DND-41 (cell line): Measurements from ENCODE around the gene MAMSTR.

ENCODE experiments used
- ATAC-seq: fragments of 200-7000 bp; cut with Tn5 transposase; 3 replicates; pipeline ENCODE4 v1.9.1; 2021; ENCODE audit warnings: low read depth; ENCODE audit not compliant: insufficient read depth
- DNase-seq: peaks from one replicate; pipeline ENCODE4 v3.0.0-alpha.2; 2020
- H2AFZ ChIP-seq: 2 replicates; pipeline ENCODE4 v1.6.0; 2012; ENCODE audit warnings: low read depth, low read length
- H3K27ac ChIP-seq: 2 replicates; pipeline ENCODE4 v1.5.1; 2012; ENCODE audit warnings: low read length, inconsistent platforms
- H3K27me3 ChIP-seq: fragments of 200-600 bp; sonication (generic); 2 replicates; pipeline ENCODE4 v1.6.0; 2012; ENCODE audit warnings: low read length, mild to moderate bottlenecking, inconsistent platforms; ENCODE audit not compliant: insufficient read depth, poor library complexity
- H3K36me3 ChIP-seq: 2 replicates; pipeline ENCODE4 v1.5.1; 2012; ENCODE audit warnings: low read length, inconsistent platforms; ENCODE audit not compliant: insufficient read depth
- H3K4me1 ChIP-seq: 2 replicates; pipeline ENCODE4 v1.5.1; 2012; ENCODE audit warnings: mild to moderate bottlenecking, low read length; ENCODE audit not compliant: insufficient read depth
- H3K4me2 ChIP-seq: 2 replicates; pipeline ENCODE4 v1.6.0; 2012; ENCODE audit warnings: mild to moderate bottlenecking, moderate library complexity, low read length, inconsistent platforms; ENCODE audit not compliant: insufficient read depth
- H3K4me3 ChIP-seq, 2 experiments: fragments of 200-600 bp in 1 of 2; shearing (Covaris generic) in 1 of 2; 2 replicates each; pipeline ENCODE4 v1.5.1; 2012 to 2016; ENCODE audit warnings: inconsistent platforms in 2 of 2, low read length in 2 of 2, mild to moderate bottlenecking in 2 of 2, low read depth in 1 of 2, moderate library complexity in 1 of 2
- H3K79me2 ChIP-seq: 2 replicates; pipeline ENCODE4 v1.6.0; 2012; ENCODE audit warnings: low read length, inconsistent platforms; ENCODE audit not compliant: insufficient read depth
- H3K9ac ChIP-seq: 2 replicates; pipeline ENCODE4 v1.6.0; 2012; ENCODE audit warnings: low read depth, mild to moderate bottlenecking, inconsistent platforms, low read length, moderate library complexity
- H3K9me3 ChIP-seq: 2 replicates; pipeline ENCODE4 v1.5.1; 2012; ENCODE audit warnings: low read length, moderate library complexity, mild to moderate bottlenecking, inconsistent platforms; ENCODE audit not compliant: insufficient read depth, severe bottlenecking
- H4K20me1 ChIP-seq: 2 replicates; pipeline ENCODE4 v1.6.0; 2012; ENCODE audit warnings: low read length; ENCODE audit not compliant: insufficient read depth
- EZH2 ChIP-seq: IDR thresholded peaks from 3 replicates; pipeline ENCODE4 v1.6.1; 2012; ENCODE audit warnings: borderline replicate concordance, low read depth, mild to moderate bottlenecking, moderate library complexity, low read length, inconsistent platforms; ENCODE audit not compliant: severe bottlenecking
- TF ChIP-seq, protein P1 (sequence below): IDR thresholded peaks from 2 replicates; pipeline ENCODE4 v1.5.1; 2012; ENCODE audit warnings: borderline replicate concordance, low read length, moderate library complexity, mild to moderate bottlenecking; ENCODE audit not compliant: poor library complexity, severe bottlenecking; ENCODE audit errors: extremely low read depth

MAMSTR gene

GRCh38 chr19:48669903-48670668 lies 49.4 kb downstream of the MAMSTR start:
- no peak overlapping the region for H2AFZ ChIP-seq
- TF ChIP-seq EZH2: no peak
- TF ChIP-seq, protein P1, sequence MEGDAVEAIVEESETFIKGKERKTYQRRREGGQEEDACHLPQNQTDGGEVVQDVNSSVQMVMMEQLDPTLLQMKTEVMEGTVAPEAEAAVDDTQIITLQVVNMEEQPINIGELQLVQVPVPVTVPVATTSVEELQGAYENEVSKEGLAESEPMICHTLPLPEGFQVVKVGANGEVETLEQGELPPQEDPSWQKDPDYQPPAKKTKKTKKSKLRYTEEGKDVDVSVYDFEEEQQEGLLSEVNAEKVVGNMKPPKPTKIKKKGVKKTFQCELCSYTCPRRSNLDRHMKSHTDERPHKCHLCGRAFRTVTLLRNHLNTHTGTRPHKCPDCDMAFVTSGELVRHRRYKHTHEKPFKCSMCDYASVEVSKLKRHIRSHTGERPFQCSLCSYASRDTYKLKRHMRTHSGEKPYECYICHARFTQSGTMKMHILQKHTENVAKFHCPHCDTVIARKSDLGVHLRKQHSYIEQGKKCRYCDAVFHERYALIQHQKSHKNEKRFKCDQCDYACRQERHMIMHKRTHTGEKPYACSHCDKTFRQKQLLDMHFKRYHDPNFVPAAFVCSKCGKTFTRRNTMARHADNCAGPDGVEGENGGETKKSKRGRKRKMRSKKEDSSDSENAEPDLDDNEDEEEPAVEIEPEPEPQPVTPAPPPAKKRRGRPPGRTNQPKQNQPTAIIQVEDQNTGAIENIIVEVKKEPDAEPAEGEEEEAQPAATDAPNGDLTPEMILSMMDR: no peak
- no peaks in the 10 kb centered on the region for H3K36me3 ChIP-seq
- H3K4me3 ChIP-seq: no peak overlapping the region
- no peaks in the 10 kb centered on the region for H3K27me3 ChIP-seq
- no peaks in the 10 kb centered on the region for H3K9me3 ChIP-seq
- ATAC-seq: no peak
- DNase-seq: no peak
- H3K9ac ChIP-seq: no peak overlapping the region
- no peaks in the 10 kb centered on the region for H4K20me1 ChIP-seq
- H3K27ac ChIP-seq: no peak overlapping the region
- no peak overlapping the region for H3K4me2 ChIP-seq
- no peaks in the 10 kb centered on the region for H3K79me2 ChIP-seq
- H3K4me1 ChIP-seq: peaks cover 3% of the 10 kb centered on the region

GRCh38 chr19:48668761-48669160 lies 50.8 kb downstream of the MAMSTR start:
- Histone ChIP-seq H3K9ac (no peak overlapping the region), H3K4me2 (no peak overlapping the region), H3K4me3 (no peak overlapping the region), H2AFZ (no peak overlapping the region), H3K27me3 (no peaks in the 10 kb centered on the region), H3K9me3 (no peaks in the 10 kb centered on the region), H4K20me1 (no peaks in the 10 kb centered on the region), H3K36me3 (no peaks in the 10 kb centered on the region), H3K79me2 (no peaks in the 10 kb centered on the region), H3K27ac (no peak overlapping the region), H3K4me1 (no peaks in the 10 kb centered on the region)
- no peak for DNase-seq
- ATAC-seq: no peak
- TF ChIP-seq, protein P1: no peak
- no peak for TF ChIP-seq EZH2

- H3K9me3 ChIP-seq: no peaks in the 10 kb centered on the region
- H3K4me2 ChIP-seq: no peak overlapping the region
- H3K36me3 ChIP-seq: no peaks in the 10 kb centered on the region
- TF ChIP-seq EZH2: no peak
- TF ChIP-seq, protein P1: no peak
- H3K27me3 ChIP-seq: no peaks in the 10 kb centered on the region
- H2AFZ ChIP-seq: no peak overlapping the region
- H3K27ac ChIP-seq: no peak overlapping the region
- ATAC-seq: no peak
- H3K79me2 ChIP-seq: no peaks in the 10 kb centered on the region
- no peak overlapping the region for H3K9ac ChIP-seq
- H3K4me3 ChIP-seq: no peak overlapping the region
- no peaks in the 10 kb centered on the region for H3K4me1 ChIP-seq
- H4K20me1 ChIP-seq: no peaks in the 10 kb centered on the region
- no peak for DNase-seq
Observed at GRCh38 chr19:48668332-48668731, 51.2 kb downstream of the MAMSTR start.

DNA sequence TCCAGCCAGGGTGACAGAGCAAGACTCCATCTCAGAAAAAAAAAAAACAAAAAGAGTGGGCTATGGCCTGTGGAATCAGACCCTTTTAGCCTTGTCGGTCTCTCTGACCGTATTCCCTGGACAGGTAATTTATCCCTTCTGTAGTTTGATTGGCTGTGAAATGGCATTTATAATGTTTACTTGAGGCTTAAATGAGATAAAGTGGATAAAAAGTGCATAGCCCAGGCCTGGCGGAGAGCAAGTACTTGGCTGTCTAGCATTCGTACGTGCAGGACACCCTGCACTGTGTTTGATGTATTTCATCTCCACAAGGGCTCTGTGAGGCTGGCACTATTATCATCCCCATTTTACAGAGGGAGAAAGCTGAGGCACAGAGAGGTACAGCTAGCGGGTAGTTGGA lies 53.7 kb downstream of the MAMSTR start:
- DNase-seq (no peak), ATAC-seq (no peak)
- Histone ChIP-seq H3K79me2 (no peaks in the 10 kb centered on the region), H3K27me3 (no peaks in the 10 kb centered on the region), H3K9me3 (no peaks in the 10 kb centered on the region), H3K4me3 (no peak overlapping the region), H3K4me2 (no peak overlapping the region), H2AFZ (no peak overlapping the region), H3K36me3 (no peaks in the 10 kb centered on the region), H3K9ac (no peak overlapping the region), H3K4me1 (peaks cover 11% of the 10 kb centered on the region), H3K27ac (no peak overlapping the region), H4K20me1 (no peaks in the 10 kb centered on the region)
- TF ChIP-seq, protein P1: no peak
- TF ChIP-seq EZH2: no peak
